ENCODE measurements around the gene CNDP1. TPM values are rescaled to one million over a fixed set of nuclear protein-coding genes. Genes with fewer than 3 reads are reported as not detected.

Gene CNDP1
- total and polyA plus RNA-seq, 7 experiments from 2014 or later = 0.12 to 0.34 (median 0.19) TPM; not detected in 4

DNA sequence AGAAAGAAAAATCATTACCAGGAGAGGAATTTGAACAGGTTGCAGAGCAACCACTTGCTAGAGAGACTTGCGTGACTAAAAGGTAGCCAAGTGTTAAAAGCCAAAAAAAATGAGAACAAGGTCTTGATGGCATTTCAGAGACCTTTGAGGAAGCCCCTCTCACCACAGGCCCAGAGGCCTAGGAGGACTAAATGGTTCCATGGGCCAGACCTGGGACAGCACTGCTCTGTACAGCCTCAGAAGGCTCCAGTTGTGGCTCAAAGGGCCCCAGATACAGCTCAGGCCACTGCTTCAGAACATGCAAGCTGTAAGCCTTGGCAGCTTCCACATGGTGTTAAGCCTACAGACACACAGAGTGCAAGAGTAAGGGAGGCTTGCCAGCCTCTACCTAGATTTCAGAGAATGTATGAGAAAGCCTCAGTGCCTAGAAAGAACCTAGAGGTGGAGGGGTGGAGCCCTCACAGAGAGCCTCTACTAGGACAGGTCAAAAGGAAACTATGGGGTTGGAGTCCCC, 15.3 kb downstream of the CNDP1 start:
- intact Hi-C loops (cut with micrococcal nuclease) = loop anchor here in 1 of 2 donors (5.0 kb wide), 1 partner anchor 257 kb away; the partner anchor contains the start of gene CYB5A
- POLR2A ChIA-PET = no interaction called here
- H3K27ac Mint-ChIP-seq = no peak overlapping the region

DNA sequence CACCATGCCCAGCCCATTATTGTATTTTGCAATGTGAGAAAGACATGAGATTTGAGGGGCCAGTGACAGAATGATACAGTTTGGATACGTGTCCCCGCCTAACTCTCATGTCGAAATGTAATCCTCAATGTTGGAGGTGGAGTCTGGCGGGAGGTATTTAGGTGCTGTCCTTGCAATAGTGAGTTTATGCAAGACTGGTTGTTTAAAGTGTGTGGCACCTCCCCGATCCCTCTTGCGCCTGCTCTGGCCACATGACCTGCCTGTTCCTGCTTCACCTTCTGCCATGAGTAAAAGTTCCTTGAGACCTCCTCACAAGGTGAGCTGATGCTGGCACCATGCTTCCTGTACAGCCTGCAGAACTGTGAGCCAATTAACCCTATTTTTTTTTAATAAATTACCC, 16.6 kb downstream of the CNDP1 start:
- H3K27me3 ChIP-seq (ENCODE audit: control insufficient read depth in 2 of 2, insufficient read depth in 2 of 2, low read length in 2 of 2) = no peaks in the 10 kb centered on the region
- intact Hi-C loops (cut with micrococcal nuclease) = loop anchor here in 1 of 2 donors (5.0 kb wide), 1 partner anchor 259 kb away; the partner anchor contains the start of gene CYB5A
- ChIA-PET POLR2A (interaction anchor here (0.6 to 0.9 kb wide), 2 partner anchors 197 to 356 kb away, joined by 3 to 4 read pairs; no protein-coding TSS in a partner anchor), CTCF (interaction anchor here (0.7 to 2.3 kb wide), 7 partner anchors 197 to 511 kb away, joined by 4 to 24 read pairs (median 4); no protein-coding TSS in a partner anchor)
- H3K27ac ChIP-seq (ENCODE audit: low read depth, low read length) = no peak overlapping the region
- DNase-seq (no peak), ATAC-seq (no peak)
- H3K4me3 Mint-ChIP-seq = no peak overlapping the region
- no peak overlapping the region for H3K27ac Mint-ChIP-seq
- H3K36me3 Mint-ChIP-seq = peaks cover 0 to 5% (median 4%) of the 10 kb centered on the region in 5 donors
- peaks cover 0 to 34% (median 7%) of the 10 kb centered on the region in 11 donors for H3K9me3 Mint-ChIP-seq
- peaks cover 0 to 6% (median 0%) of the 10 kb centered on the region in 3 experiments for H3K9me3 ChIP-seq (ENCODE audit: control insufficient read depth in 2 of 3, low read length in 3 of 3)
- no peak overlapping the region for H3K4me3 ChIP-seq (ENCODE audit: low read length)
- peaks cover 6 to 14% (median 7%) of the 10 kb centered on the region in 5 donors for H3K27me3 Mint-ChIP-seq
- H3K36me3 ChIP-seq (ENCODE audit: control insufficient read depth in 2 of 3, insufficient read depth in 3 of 3, low read length in 3 of 3) = no peaks in the 10 kb centered on the region
- no peaks in the 10 kb centered on the region for H3K4me1 ChIP-seq (ENCODE audit: control insufficient read depth in 2 of 2, insufficient read depth in 2 of 2, low read length in 2 of 2)
- H3K4me1 Mint-ChIP-seq = peaks cover 0 to 11% (median 0%) of the 10 kb centered on the region in 7 donors

More for the DNA sequence above, 15.3 kb downstream of the CNDP1 start:
- Histone ChIP-seq H3K27ac (ENCODE audit: low read depth, low read length) (no peak overlapping the region), H3K4me3 (ENCODE audit: low read length) (no peak overlapping the region), H3K9me3 (ENCODE audit: control insufficient read depth in 2 of 3, low read length in 3 of 3) (peaks cover 0 to 6% (median 0%) of the 10 kb centered on the region in 3 experiments), H3K27me3 (ENCODE audit: control insufficient read depth in 2 of 2, insufficient read depth in 2 of 2, low read length in 2 of 2) (no peaks in the 10 kb centered on the region), H3K4me1 (ENCODE audit: control insufficient read depth in 2 of 2, insufficient read depth in 2 of 2, low read length in 2 of 2) (no peaks in the 10 kb centered on the region), H3K36me3 (ENCODE audit: control insufficient read depth in 2 of 3, insufficient read depth in 3 of 3, low read length in 3 of 3) (no peaks in the 10 kb centered on the region)
- peaks cover 4 to 14% (median 5%) of the 10 kb centered on the region in 5 donors for H3K27me3 Mint-ChIP-seq
- CTCF ChIA-PET = interaction anchor here (0.6 to 1.3 kb wide), 3 partner anchors 56 to 352 kb away, joined by 3 to 4 read pairs (median 4); no protein-coding TSS in a partner anchor
- peaks cover 0 to 34% (median 7%) of the 10 kb centered on the region in 11 donors for H3K9me3 Mint-ChIP-seq
- peaks cover 0 to 5% (median 4%) of the 10 kb centered on the region in 5 donors for H3K36me3 Mint-ChIP-seq
- H3K4me1 Mint-ChIP-seq = peaks cover 0 to 11% (median 0%) of the 10 kb centered on the region in 7 donors
- H3K4me3 Mint-ChIP-seq = no peak overlapping the region
- ATAC-seq = no peak
- DNase-seq = no peak

DNA sequence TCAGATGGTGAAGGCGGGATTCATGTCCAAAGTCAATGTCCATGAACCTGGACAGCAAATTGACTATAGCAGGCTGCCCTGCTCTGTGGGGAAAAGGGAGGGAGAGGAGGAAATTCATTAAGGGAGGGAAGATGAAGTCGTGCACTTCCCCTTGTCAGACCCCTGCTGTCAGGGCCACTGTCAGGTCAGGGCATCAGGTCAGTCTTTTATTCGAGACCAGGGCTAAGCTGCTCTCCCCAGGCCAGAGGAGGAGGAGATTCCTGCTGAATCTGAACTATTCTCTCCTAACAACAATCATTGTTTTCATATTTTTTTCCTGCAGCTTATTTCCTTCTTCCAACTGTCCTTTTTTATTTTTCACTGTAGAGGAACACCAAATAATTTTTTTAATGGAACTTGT, 17.2 kb downstream of the CNDP1 start:
- POLR2A ChIA-PET = interaction anchor here (0.7 to 1.0 kb wide), 3 partner anchors 58 to 356 kb away, joined by 3 read pairs; no protein-coding TSS in a partner anchor
- DNase-seq = no peak
- Histone ChIP-seq H3K27me3 (ENCODE audit: control insufficient read depth in 2 of 2, insufficient read depth in 2 of 2, low read length in 2 of 2) (no peaks in the 10 kb centered on the region), H3K4me3 (ENCODE audit: low read length) (no peak overlapping the region), H3K4me1 (ENCODE audit: control insufficient read depth in 2 of 2, insufficient read depth in 2 of 2, low read length in 2 of 2) (no peaks in the 10 kb centered on the region), H3K9me3 (ENCODE audit: control insufficient read depth in 2 of 3, low read length in 3 of 3) (peaks cover 0 to 6% (median 0%) of the 10 kb centered on the region in 3 experiments), H3K36me3 (ENCODE audit: control insufficient read depth in 2 of 3, insufficient read depth in 3 of 3, low read length in 3 of 3) (no peaks in the 10 kb centered on the region), H3K27ac (ENCODE audit: low read depth, low read length) (no peak overlapping the region)
- H3K36me3 Mint-ChIP-seq = peaks cover 0 to 5% (median 4%) of the 10 kb centered on the region in 5 donors
- H3K27ac Mint-ChIP-seq = no peak overlapping the region
- peaks cover 0 to 11% (median 0%) of the 10 kb centered on the region in 7 donors for H3K4me1 Mint-ChIP-seq
- H3K4me3 Mint-ChIP-seq = no peak overlapping the region
- no peak for ATAC-seq
- H3K27me3 Mint-ChIP-seq = peaks cover 10 to 14% (median 12%) of the 10 kb centered on the region in 5 donors
- peaks cover 0 to 34% (median 7%) of the 10 kb centered on the region in 11 donors for H3K9me3 Mint-ChIP-seq
- CTCF ChIA-PET = interaction anchor here (0.6 to 2.3 kb wide), 18 partner anchors 13 to 469 kb away, joined by 3 to 24 read pairs (median 4); partner anchors contain the start of gene CNDP2
- intact Hi-C loops (cut with micrococcal nuclease) = loop anchor here in 1 of 2 donors (5.0 kb wide), 1 partner anchor 259 kb away; the partner anchor contains the start of gene CYB5A

DNA sequence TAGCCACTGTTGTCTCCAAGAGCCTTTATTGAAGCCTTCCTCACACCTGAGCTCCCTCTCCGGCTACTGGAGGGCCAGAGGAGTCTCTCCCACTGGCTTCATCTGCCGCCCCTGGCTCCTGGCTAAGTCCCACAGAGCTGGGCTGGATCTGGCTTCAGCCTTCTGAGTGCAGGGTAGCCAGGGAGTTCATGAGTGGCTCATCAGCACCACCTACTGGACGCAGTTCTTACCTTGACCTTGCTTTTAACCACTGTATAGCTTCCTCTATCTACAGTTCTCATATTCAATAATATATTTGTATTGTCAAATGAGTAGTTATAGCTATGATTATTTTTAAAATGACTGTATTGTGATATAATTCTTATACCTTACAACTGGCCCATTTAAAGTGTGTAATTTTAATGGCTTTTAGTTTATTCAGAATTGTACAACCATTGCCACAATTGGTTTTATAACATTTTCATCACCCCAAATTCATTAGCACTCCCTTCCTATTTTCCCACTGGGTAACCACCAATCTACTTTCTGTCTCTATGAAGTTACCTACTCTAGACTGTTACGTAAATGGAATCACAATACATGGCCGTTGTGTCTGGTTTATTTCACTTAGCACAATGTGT, 17.7 kb downstream of the CNDP1 start:
- peak overlapping the region in 2 of 9 donors; percentile 3 to 70 for H3K27ac Mint-ChIP-seq
- no peaks in the 10 kb centered on the region for H3K4me1 ChIP-seq (ENCODE audit: control insufficient read depth in 2 of 2, insufficient read depth in 2 of 2, low read length in 2 of 2)
- ChIA-PET CTCF (interaction anchor here (0.6 to 2.3 kb wide), 21 partner anchors 13 to 470 kb away, joined by 3 to 24 read pairs (median 4); partner anchors contain the start of gene CNDP2), POLR2A (interaction anchor here (0.7 to 1.0 kb wide), 3 partner anchors 58 to 357 kb away, joined by 3 read pairs; no protein-coding TSS in a partner anchor)
- H3K27ac ChIP-seq (ENCODE audit: low read depth, low read length) = no peak overlapping the region
- DNase-seq = peak; percentile 39 to 69 (median 63)
- H3K9me3 ChIP-seq (ENCODE audit: control insufficient read depth in 2 of 3, low read length in 3 of 3) = peaks cover 0 to 6% (median 0%) of the 10 kb centered on the region in 3 experiments
- intact Hi-C loops (cut with micrococcal nuclease) = loop anchor here (1.0 to 5.0 kb wide), 9 partner anchors 53 to 1797 kb away; partner anchors contain the start of gene CYB5A (in 1 of the 2)
- no peaks in the 10 kb centered on the region for H3K36me3 ChIP-seq (ENCODE audit: control insufficient read depth in 2 of 3, insufficient read depth in 3 of 3, low read length in 3 of 3)
- H3K36me3 Mint-ChIP-seq = peaks cover 0 to 5% (median 4%) of the 10 kb centered on the region in 5 donors
- peaks cover 10 to 14% (median 13%) of the 10 kb centered on the region in 5 donors for H3K27me3 Mint-ChIP-seq
- H3K9me3 Mint-ChIP-seq = peaks cover 0 to 34% (median 7%) of the 10 kb centered on the region in 11 donors
- no peaks in the 10 kb centered on the region for H3K27me3 ChIP-seq (ENCODE audit: control insufficient read depth in 2 of 2, insufficient read depth in 2 of 2, low read length in 2 of 2)
- peaks cover 0 to 6% (median 0%) of the 10 kb centered on the region in 7 donors for H3K4me1 Mint-ChIP-seq
- H3K4me3 Mint-ChIP-seq = no peak overlapping the region
- ATAC-seq = peak; percentile 97
- H3K4me3 ChIP-seq (ENCODE audit: low read length) = no peak overlapping the region

DNA sequence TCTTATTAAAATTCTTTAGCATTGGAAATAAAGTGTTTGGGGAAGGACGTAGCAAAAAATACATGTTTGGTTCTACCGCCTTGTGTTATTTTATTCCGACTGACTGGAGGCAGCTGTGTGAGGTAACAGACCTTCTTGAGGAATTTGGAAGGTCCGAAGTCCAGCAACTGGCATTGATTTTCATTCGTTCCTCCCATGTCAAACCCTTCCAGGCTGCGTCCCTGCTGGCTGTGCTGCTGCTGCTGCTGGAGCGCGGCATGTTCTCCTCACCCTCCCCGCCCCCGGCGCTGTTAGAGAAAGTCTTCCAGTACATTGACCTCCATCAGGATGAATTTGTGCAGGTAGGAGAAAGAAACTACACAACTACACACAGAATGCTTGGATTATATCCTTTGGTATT, 21.8 kb downstream of the CNDP1 start:
- peaks cover 0 to 3% (median 0%) of the 10 kb centered on the region in 7 donors for H3K4me1 Mint-ChIP-seq
- H3K9me3 ChIP-seq (ENCODE audit: control insufficient read depth in 2 of 3, low read length in 3 of 3) = no peaks in the 10 kb centered on the region
- intact Hi-C loops (cut with micrococcal nuclease) = no loop called here
- no peak overlapping the region for H3K27ac ChIP-seq (ENCODE audit: low read depth, low read length)
- peaks cover 11 to 18% (median 15%) of the 10 kb centered on the region in 5 donors for H3K27me3 Mint-ChIP-seq
- POLR2A ChIA-PET = no interaction called here
- no peak overlapping the region for H3K4me3 Mint-ChIP-seq
- H3K36me3 ChIP-seq (ENCODE audit: control insufficient read depth in 2 of 3, insufficient read depth in 3 of 3, low read length in 3 of 3) = no peaks in the 10 kb centered on the region
- CTCF ChIA-PET = no interaction called here
- H3K27me3 ChIP-seq (ENCODE audit: control insufficient read depth in 2 of 2, insufficient read depth in 2 of 2, low read length in 2 of 2) = no peaks in the 10 kb centered on the region
- peaks cover 0 to 3% (median 0%) of the 10 kb centered on the region in 5 donors for H3K36me3 Mint-ChIP-seq
- no peak overlapping the region for H3K27ac Mint-ChIP-seq
- ATAC-seq (no peak), DNase-seq (no peak)
- no peak overlapping the region for H3K4me3 ChIP-seq (ENCODE audit: low read length)
- H3K9me3 Mint-ChIP-seq = peaks cover 0 to 4% (median 0%) of the 10 kb centered on the region in 11 donors
- no peaks in the 10 kb centered on the region for H3K4me1 ChIP-seq (ENCODE audit: control insufficient read depth in 2 of 2, insufficient read depth in 2 of 2, low read length in 2 of 2)

DNA sequence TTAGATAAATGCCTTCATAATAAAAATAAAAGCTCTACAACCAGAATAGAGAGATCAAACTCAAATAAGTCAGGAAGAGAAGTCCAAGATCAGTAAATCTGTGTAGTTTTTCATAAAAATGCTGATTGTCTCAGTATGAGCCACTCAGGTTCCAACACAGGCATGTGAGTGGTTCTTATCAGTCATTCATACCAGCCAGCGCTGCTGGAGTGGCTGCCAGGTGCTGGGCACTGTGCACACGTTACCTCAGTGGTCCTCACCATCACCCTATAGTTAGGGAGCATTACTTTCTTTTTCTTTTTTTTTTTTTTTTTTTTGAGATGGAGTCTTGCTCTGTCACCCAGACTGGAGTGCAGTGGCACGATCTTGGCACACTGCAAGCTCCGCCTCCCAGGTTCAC, 23.8 kb downstream of the CNDP1 start:
- ATAC-seq (no peak), DNase-seq (no peak)
- no peak overlapping the region for H3K27ac Mint-ChIP-seq
- POLR2A ChIA-PET = no interaction called here
- Histone ChIP-seq H3K27me3 (ENCODE audit: control insufficient read depth in 2 of 2, insufficient read depth in 2 of 2, low read length in 2 of 2) (no peaks in the 10 kb centered on the region), H3K36me3 (ENCODE audit: control insufficient read depth in 2 of 3, insufficient read depth in 3 of 3, low read length in 3 of 3) (no peaks in the 10 kb centered on the region), H3K4me3 (ENCODE audit: low read length) (no peak overlapping the region), H3K4me1 (ENCODE audit: control insufficient read depth in 2 of 2, insufficient read depth in 2 of 2, low read length in 2 of 2) (no peaks in the 10 kb centered on the region), H3K27ac (ENCODE audit: low read depth, low read length) (no peak overlapping the region), H3K9me3 (ENCODE audit: control insufficient read depth in 2 of 3, low read length in 3 of 3) (no peaks in the 10 kb centered on the region)
- CTCF ChIA-PET = no interaction called here
- H3K36me3 Mint-ChIP-seq = no peaks in the 10 kb centered on the region
- no peaks in the 10 kb centered on the region for H3K9me3 Mint-ChIP-seq
- no peaks in the 10 kb centered on the region for H3K4me1 Mint-ChIP-seq
- intact Hi-C loops (cut with micrococcal nuclease) = no loop called here
- no peak overlapping the region for H3K4me3 Mint-ChIP-seq
- H3K27me3 Mint-ChIP-seq = peaks cover 7 to 19% (median 11%) of the 10 kb centered on the region in 5 donors

Data from naive thymus-derived CD4-positive, alpha-beta T cell (primary cell).